ENCODE results near the gene ZNF511. TPM values are rescaled to one million over a fixed set of nuclear protein-coding genes. Genes with fewer than 3 reads are reported as not detected.

The ZNF511 gene
- total and polyA plus RNA-seq, 5 donors from 2014 or later = 29.1 to 96.4 (median 77.6) TPM

DNA sequence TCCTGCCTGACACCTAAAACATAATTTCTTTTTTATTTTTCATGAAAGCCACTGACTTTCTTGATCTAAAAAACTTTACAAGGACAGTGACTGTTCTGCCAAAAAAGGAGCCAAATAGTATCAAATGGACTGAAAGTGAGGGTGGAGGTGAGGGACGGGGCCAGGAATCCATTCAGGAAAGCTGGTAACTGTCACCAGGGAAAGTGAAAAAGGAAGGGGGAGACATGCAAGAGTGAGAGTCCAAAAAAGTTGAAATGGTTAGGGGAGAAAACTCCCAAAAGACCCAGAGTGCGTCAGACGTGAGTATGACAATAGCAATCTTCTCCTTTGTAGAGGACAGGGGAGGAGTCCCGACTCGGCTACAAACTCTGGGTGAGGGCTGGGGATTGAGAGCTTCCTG, 35.5 kb downstream of the ZNF511 start:
- Histone ChIP-seq H3K4me3 (ENCODE audit: low read depth, low read length) (no peak overlapping the region), H3K36me3 (ENCODE audit: control insufficient read depth, insufficient read depth, low read length) (no peaks in the 10 kb centered on the region), H3K27me3 (ENCODE audit: control insufficient read depth, insufficient read depth, low read length) (peaks cover 2% of the 10 kb centered on the region), H3K9me3 (ENCODE audit: control insufficient read depth in 2 of 2, low read length in 2 of 2) (no peaks in the 10 kb centered on the region), H3K4me1 (ENCODE audit: control insufficient read depth, insufficient read depth, low read length, poor library complexity, severe bottlenecking) (no peaks in the 10 kb centered on the region), H3K27ac (ENCODE audit: insufficient read depth, low read length, poor library complexity, severe bottlenecking) (no peak overlapping the region)
- peaks cover 10% of the 10 kb centered on the region for H3K27me3 Mint-ChIP-seq
- H3K9me3 Mint-ChIP-seq = peaks cover 0 to 2% (median 0%) of the 10 kb centered on the region in 7 donors
- peaks cover 0 to 3% (median 1%) of the 10 kb centered on the region in 4 donors for H3K4me1 Mint-ChIP-seq
- H3K4me3 Mint-ChIP-seq = no peak overlapping the region
- DNase-seq (no peak), ATAC-seq (ENCODE audit: low read depth in 2 of 2) (no peak)
- H3K27ac Mint-ChIP-seq = no peak overlapping the region
- H3K36me3 Mint-ChIP-seq = no peaks in the 10 kb centered on the region

DNA sequence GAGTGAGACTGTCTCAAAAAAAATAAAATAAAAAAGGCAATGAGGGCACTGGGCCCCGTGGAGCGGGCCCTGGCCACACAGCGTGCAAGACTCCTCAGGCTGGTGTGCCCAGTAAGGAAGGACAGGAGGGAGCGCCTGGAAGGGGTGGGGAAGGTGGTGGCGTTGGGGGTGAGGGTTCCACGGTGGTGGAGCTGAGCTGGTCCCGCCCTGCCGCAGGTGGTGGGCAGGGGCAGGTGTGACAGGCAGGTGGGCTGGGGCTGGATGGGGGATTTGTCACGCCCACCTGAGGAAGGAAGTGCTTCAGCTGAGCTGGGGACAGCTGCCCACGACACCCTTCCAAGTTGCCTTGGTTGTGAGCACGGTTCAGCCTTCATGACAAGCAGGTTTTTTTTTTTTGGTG, 37.7 kb downstream of the ZNF511 start:
- Mint-ChIP-seq H3K27me3 (peaks cover 6% of the 10 kb centered on the region), H3K4me3 (no peak overlapping the region), H3K36me3 (no peaks in the 10 kb centered on the region), H3K9me3 (peaks cover 0 to 2% (median 0%) of the 10 kb centered on the region in 7 donors), H3K4me1 (peaks cover 0 to 4% (median 2%) of the 10 kb centered on the region in 4 donors), H3K27ac (no peak overlapping the region)
- no peak overlapping the region for H3K4me3 ChIP-seq (ENCODE audit: low read depth, low read length)
- H3K9me3 ChIP-seq (ENCODE audit: control insufficient read depth in 2 of 2, low read length in 2 of 2) = no peaks in the 10 kb centered on the region
- no peaks in the 10 kb centered on the region for H3K4me1 ChIP-seq (ENCODE audit: control insufficient read depth, insufficient read depth, low read length, poor library complexity, severe bottlenecking)
- no peak overlapping the region for H3K27ac ChIP-seq (ENCODE audit: insufficient read depth, low read length, poor library complexity, severe bottlenecking)
- no peak for ATAC-seq (ENCODE audit: low read depth in 2 of 2)
- no peak for DNase-seq
- no peaks in the 10 kb centered on the region for H3K36me3 ChIP-seq (ENCODE audit: control insufficient read depth, insufficient read depth, low read length)
- H3K27me3 ChIP-seq (ENCODE audit: control insufficient read depth, insufficient read depth, low read length) = peaks cover 2% of the 10 kb centered on the region

DNA sequence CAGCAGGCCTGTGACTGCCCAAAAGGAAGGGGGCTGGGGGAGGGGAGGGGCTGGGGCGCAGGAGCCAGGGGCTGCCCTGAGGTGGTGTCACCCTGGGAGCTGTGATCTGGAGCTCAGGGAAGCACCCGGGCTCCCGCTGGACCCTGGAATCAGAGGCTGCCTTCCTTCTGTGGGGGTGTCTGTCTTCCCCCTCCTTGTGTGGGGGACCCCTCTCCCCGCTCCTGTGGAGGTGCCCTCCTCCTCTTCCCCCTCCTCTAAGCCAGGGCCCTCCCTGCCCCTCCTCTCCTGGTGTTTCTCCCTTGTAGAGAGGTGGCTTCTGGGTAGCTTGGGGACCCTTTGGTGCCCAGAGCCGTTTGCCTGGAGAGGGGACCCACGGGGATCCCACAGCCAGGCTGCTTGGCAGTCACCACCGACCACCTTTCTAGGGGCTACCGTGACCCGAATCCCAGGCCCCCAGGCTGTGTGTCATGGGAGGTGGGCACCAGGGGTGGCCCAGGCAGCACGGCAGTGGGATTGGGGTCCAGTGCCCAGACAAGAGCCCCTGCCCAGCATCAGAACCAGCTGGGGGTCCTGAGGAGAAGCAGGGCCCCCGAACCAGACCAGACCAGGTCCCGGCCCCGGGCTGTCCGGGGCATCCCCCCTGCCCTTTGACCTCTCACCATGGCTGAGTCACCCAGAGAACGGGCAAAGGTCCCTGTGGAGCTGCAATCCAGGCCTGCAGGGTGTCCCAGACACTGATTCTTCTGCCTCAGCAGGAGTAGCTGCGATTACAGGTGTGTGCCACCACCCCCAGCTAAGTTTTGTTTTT, 39.2 kb downstream of the ZNF511 start:
- H3K36me3 Mint-ChIP-seq = no peaks in the 10 kb centered on the region
- Histone ChIP-seq H3K27me3 (ENCODE audit: control insufficient read depth, insufficient read depth, low read length) (peaks cover 2% of the 10 kb centered on the region), H3K9me3 (ENCODE audit: control insufficient read depth in 2 of 2, low read length in 2 of 2) (no peaks in the 10 kb centered on the region), H3K36me3 (ENCODE audit: control insufficient read depth, insufficient read depth, low read length) (no peaks in the 10 kb centered on the region), H3K4me1 (ENCODE audit: control insufficient read depth, insufficient read depth, low read length, poor library complexity, severe bottlenecking) (no peaks in the 10 kb centered on the region), H3K4me3 (ENCODE audit: low read depth, low read length) (no peak overlapping the region), H3K27ac (ENCODE audit: insufficient read depth, low read length, poor library complexity, severe bottlenecking) (no peak overlapping the region)
- no peak overlapping the region for H3K27ac Mint-ChIP-seq
- peaks cover 0 to 4% (median 2%) of the 10 kb centered on the region in 4 donors for H3K4me1 Mint-ChIP-seq
- H3K27me3 Mint-ChIP-seq = peaks cover 10% of the 10 kb centered on the region
- no peak overlapping the region for H3K4me3 Mint-ChIP-seq
- peaks cover 0 to 2% (median 0%) of the 10 kb centered on the region in 7 donors for H3K9me3 Mint-ChIP-seq
- ATAC-seq (ENCODE audit: low read depth in 2 of 2) (no peak), DNase-seq (no peak)

DNA sequence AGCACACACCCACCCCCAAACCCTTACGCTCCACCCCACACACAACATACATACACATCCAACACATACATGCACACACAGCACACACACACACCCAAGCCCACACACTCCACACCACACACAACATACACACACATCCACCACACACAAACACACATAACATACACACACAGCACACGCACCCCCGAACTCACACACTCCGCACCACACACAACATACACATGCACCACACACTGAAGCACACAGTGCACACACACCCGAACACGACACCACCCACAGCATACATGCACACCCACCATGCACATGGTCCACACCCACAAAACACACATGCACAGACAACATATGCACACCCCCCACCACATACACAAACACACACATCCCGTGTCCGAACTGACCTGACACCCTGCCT, 40.5 kb downstream of the ZNF511 start:
- Mint-ChIP-seq H3K4me3 (no peak overlapping the region), H3K4me1 (peaks cover 0 to 4% (median 2%) of the 10 kb centered on the region in 4 donors), H3K27me3 (peaks cover 10% of the 10 kb centered on the region), H3K36me3 (no peaks in the 10 kb centered on the region), H3K9me3 (peaks cover 0 to 2% (median 0%) of the 10 kb centered on the region in 7 donors), H3K27ac (peak overlapping the region in 1 of 3 donors; percentile 80)
- Histone ChIP-seq H3K4me3 (ENCODE audit: low read depth, low read length) (no peak overlapping the region), H3K27ac (ENCODE audit: insufficient read depth, low read length, poor library complexity, severe bottlenecking) (no peak overlapping the region), H3K27me3 (ENCODE audit: control insufficient read depth, insufficient read depth, low read length) (peaks cover 2% of the 10 kb centered on the region), H3K36me3 (ENCODE audit: control insufficient read depth, insufficient read depth, low read length) (no peaks in the 10 kb centered on the region), H3K9me3 (ENCODE audit: control insufficient read depth in 2 of 2, low read length in 2 of 2) (no peaks in the 10 kb centered on the region), H3K4me1 (ENCODE audit: control insufficient read depth, insufficient read depth, low read length, poor library complexity, severe bottlenecking) (no peaks in the 10 kb centered on the region)
- no peak for ATAC-seq (ENCODE audit: low read depth in 2 of 2)
- no peak for DNase-seq

DNA sequence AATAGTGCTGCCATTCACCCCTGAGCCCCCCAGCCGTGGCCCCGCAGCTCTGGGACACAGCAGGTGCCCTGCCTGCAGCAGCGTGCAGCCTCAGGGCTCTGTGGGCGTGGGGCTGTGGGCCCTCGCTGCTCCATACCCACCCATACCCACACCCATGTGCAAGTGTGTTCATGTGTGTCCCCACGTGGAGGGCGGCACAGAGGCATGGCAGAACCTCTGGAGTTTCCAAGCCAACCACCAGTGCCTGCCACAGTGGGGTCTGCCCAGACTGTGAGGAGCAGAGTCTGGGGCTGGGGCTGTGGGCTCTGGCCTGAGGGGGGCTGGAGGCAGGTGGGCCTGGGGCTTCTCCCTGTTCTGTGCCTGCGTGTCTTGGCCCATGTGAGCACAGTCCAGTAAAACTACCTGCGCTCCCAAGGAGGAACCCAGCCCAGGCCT, 40.9 kb downstream of the ZNF511 start:
- H3K36me3 ChIP-seq (ENCODE audit: control insufficient read depth, insufficient read depth, low read length) = no peaks in the 10 kb centered on the region

DNA sequence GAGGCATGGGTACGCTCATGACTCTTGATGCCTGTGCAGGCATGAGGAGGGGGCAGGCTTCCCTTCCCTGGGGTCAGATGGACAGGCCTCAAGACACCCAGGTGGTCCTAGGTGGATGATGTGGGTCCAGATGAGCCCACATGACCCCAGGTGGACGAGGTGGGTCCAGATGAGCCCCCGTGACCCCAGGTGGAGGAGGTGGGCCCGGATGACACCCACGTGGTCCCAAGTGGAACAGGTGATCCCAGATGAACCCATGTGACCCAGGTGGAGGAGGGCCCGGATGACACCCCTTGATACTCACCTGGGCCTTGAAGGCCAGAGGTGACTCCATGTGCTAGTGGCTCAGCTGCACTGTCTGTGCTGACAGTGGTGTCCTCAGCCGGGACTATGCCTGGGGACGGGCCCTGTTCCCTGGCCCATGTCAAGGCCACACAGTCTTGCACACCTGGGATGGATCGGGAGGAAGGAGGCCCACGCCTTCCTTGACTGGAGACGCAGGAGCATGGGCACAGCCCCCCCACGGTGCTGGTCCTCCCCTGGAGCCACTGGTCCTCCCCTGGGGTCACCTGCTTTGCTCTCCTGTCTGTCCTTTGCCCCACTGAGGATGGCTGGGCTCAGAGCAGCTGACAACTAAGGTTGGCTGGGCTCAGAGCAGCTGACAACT, 41.7 kb downstream of the ZNF511 start:
- H3K4me3 Mint-ChIP-seq = peak overlapping the region in 1 of 4 donors; percentile 54
- no peaks in the 10 kb centered on the region for H3K36me3 Mint-ChIP-seq
- peaks cover 9% of the 10 kb centered on the region for H3K27me3 Mint-ChIP-seq
- Histone ChIP-seq H3K27ac (ENCODE audit: insufficient read depth, low read length, poor library complexity, severe bottlenecking) (no peak overlapping the region), H3K4me3 (ENCODE audit: low read depth, low read length) (no peak overlapping the region), H3K4me1 (ENCODE audit: control insufficient read depth, insufficient read depth, low read length, poor library complexity, severe bottlenecking) (no peaks in the 10 kb centered on the region), H3K27me3 (ENCODE audit: control insufficient read depth, insufficient read depth, low read length) (no peaks in the 10 kb centered on the region), H3K36me3 (ENCODE audit: control insufficient read depth, insufficient read depth, low read length) (no peaks in the 10 kb centered on the region), H3K9me3 (ENCODE audit: control insufficient read depth in 2 of 2, low read length in 2 of 2) (no peaks in the 10 kb centered on the region)
- H3K9me3 Mint-ChIP-seq = peaks cover 0 to 2% (median 0%) of the 10 kb centered on the region in 7 donors
- ATAC-seq (ENCODE audit: low read depth in 2 of 2) (no peak), DNase-seq (no peak)
- H3K27ac Mint-ChIP-seq = no peak overlapping the region
- H3K4me1 Mint-ChIP-seq = peaks cover 0 to 4% (median 2%) of the 10 kb centered on the region in 4 donors

More for the DNA sequence above, 40.9 kb downstream of the ZNF511 start:
- H3K27ac Mint-ChIP-seq = peak overlapping the region in 1 of 3 donors; percentile 80
- peaks cover 0 to 4% (median 2%) of the 10 kb centered on the region in 4 donors for H3K4me1 Mint-ChIP-seq
- no peaks in the 10 kb centered on the region for H3K36me3 Mint-ChIP-seq
- Histone ChIP-seq H3K27ac (ENCODE audit: insufficient read depth, low read length, poor library complexity, severe bottlenecking) (no peak overlapping the region), H3K4me1 (ENCODE audit: control insufficient read depth, insufficient read depth, low read length, poor library complexity, severe bottlenecking) (no peaks in the 10 kb centered on the region), H3K9me3 (ENCODE audit: control insufficient read depth in 2 of 2, low read length in 2 of 2) (no peaks in the 10 kb centered on the region), H3K4me3 (ENCODE audit: low read depth, low read length) (no peak overlapping the region), H3K27me3 (ENCODE audit: control insufficient read depth, insufficient read depth, low read length) (no peaks in the 10 kb centered on the region)
- H3K9me3 Mint-ChIP-seq = peaks cover 0 to 2% (median 0%) of the 10 kb centered on the region in 7 donors
- H3K27me3 Mint-ChIP-seq = peaks cover 10% of the 10 kb centered on the region
- DNase-seq (no peak), ATAC-seq (ENCODE audit: low read depth in 2 of 2) (no peak)
- no peak overlapping the region for H3K4me3 Mint-ChIP-seq

DNA sequence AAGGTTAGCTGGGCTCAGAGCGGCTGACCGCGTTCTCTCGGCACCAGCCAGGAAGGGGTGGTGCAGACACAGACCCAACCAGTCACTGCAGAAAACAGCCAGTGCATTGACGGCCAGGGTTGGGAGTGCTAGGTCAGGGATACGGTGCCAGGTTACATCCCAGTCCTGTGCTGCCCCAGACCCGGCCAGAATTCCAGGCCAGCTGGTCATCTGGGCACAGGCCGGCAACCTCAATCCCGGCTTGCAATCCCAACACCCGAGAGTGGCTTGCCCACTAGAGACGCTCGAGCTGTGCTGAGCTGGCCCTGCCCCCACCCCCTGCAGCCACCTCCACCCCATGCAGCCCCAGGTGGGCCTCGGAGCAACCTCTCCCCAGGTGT, 42.2 kb downstream of the ZNF511 start:
- no peaks in the 10 kb centered on the region for H3K36me3 Mint-ChIP-seq
- no peak overlapping the region for H3K27ac Mint-ChIP-seq
- no peak overlapping the region for H3K4me3 Mint-ChIP-seq
- H3K4me1 Mint-ChIP-seq = peaks cover 0 to 4% (median 2%) of the 10 kb centered on the region in 4 donors
- peaks cover 0 to 2% (median 0%) of the 10 kb centered on the region in 7 donors for H3K9me3 Mint-ChIP-seq
- no peak overlapping the region for H3K4me3 ChIP-seq (ENCODE audit: low read depth, low read length)
- no peak overlapping the region for H3K27ac ChIP-seq (ENCODE audit: insufficient read depth, low read length, poor library complexity, severe bottlenecking)
- H3K4me1 ChIP-seq (ENCODE audit: control insufficient read depth, insufficient read depth, low read length, poor library complexity, severe bottlenecking) = peaks cover under 1% of the 10 kb centered on the region
- peaks cover 4% of the 10 kb centered on the region for H3K27me3 Mint-ChIP-seq
- no peaks in the 10 kb centered on the region for H3K9me3 ChIP-seq (ENCODE audit: control insufficient read depth in 2 of 2, low read length in 2 of 2)
- ATAC-seq (ENCODE audit: low read depth in 2 of 2) (no peak), DNase-seq (no peak)
- H3K27me3 ChIP-seq (ENCODE audit: control insufficient read depth, insufficient read depth, low read length) = no peaks in the 10 kb centered on the region
- no peaks in the 10 kb centered on the region for H3K36me3 ChIP-seq (ENCODE audit: control insufficient read depth, insufficient read depth, low read length)

Measured in CD4-positive, CD25-positive, alpha-beta regulatory T cell (primary cell).